Measurements from ENCODE around the gene FOXN3.

The FOXN3 gene

DNA sequence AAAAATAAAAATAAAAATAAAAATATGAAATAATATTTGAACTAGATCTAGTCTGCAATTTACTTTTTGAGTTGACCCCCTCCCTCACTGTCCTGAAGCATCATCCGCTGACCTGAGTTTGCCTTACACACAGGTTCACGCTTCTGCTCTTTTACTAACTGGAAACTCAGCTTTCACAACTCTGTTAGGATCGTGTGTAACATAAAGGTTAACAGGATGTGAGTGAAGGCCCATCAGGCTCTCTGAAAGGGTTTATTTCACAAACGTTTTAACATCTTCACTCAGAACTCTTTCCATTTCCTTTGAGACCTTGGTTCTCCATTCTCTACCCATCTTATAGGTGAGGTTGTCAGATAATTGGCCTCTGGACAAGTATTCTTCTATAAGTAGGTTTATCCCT, 191.4 kb downstream of the FOXN3 start:
- TF ChIP-seq, protein P1, sequence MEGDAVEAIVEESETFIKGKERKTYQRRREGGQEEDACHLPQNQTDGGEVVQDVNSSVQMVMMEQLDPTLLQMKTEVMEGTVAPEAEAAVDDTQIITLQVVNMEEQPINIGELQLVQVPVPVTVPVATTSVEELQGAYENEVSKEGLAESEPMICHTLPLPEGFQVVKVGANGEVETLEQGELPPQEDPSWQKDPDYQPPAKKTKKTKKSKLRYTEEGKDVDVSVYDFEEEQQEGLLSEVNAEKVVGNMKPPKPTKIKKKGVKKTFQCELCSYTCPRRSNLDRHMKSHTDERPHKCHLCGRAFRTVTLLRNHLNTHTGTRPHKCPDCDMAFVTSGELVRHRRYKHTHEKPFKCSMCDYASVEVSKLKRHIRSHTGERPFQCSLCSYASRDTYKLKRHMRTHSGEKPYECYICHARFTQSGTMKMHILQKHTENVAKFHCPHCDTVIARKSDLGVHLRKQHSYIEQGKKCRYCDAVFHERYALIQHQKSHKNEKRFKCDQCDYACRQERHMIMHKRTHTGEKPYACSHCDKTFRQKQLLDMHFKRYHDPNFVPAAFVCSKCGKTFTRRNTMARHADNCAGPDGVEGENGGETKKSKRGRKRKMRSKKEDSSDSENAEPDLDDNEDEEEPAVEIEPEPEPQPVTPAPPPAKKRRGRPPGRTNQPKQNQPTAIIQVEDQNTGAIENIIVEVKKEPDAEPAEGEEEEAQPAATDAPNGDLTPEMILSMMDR (IDR thresholded peaks at IDR 0.05; ENCODE audit: low read depth, low read length, missing control alignments): no peak
- Histone ChIP-seq H3K27ac (no peak overlapping the region), H3K36me3 (replicated peaks) (no peaks in the 10 kb centered on the region), H3K27me3 (replicated peaks) (no peaks in the 10 kb centered on the region), H3K4me3 (ENCODE audit: low read depth, low read length) (no peak overlapping the region)
- DNase-seq: no peak
- in situ Hi-C loops (cut with HindIII; ENCODE audit: low pct_ligation_motif_present, low sequenced_read_pairs): no loop called here

DNA sequence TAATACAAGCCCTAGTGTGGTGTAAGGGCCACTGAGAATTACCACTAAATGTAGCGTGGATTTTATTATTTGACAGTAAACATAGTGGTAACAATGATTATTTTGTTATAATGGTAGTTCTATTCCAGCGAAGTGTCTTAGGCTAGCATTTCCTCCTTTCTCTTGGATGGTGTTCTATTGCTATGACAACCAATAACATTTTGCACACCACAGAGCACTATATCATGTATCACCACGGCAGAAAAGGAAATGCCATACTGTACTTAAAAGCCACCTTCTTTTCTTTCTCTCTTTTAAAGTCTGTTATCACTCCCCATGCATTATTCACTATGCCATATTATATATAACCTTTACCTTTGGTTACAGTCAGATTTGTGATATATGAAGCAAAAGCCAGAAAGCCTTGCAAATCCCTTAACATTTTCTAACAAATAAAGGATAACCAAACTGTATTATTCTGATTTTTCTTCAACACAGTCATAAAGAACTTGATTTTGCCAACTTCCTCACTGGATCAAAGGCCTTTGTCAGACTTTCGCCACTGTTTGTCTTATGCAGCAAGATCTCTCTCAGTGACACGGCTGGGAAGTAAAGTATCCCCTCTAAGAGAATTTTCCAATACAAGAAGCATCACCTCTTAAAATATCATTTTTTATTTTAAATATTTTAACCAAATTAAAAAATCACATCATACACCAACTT, 195.8 kb downstream of the FOXN3 start:
- Histone ChIP-seq H3K36me3 (replicated peaks) (no peaks in the 10 kb centered on the region), H3K27me3 (replicated peaks) (no peaks in the 10 kb centered on the region), H3K27ac (peak overlapping the region; percentile 71), H3K4me3 (ENCODE audit: low read depth, low read length) (no peak overlapping the region)
- DNase-seq: peak; percentile 74
- in situ Hi-C loops (cut with HindIII; ENCODE audit: low pct_ligation_motif_present, low sequenced_read_pairs): no loop called here
- TF ChIP-seq, protein P1 (IDR thresholded peaks at IDR 0.05; ENCODE audit: low read depth, low read length, missing control alignments): no peak

DNA sequence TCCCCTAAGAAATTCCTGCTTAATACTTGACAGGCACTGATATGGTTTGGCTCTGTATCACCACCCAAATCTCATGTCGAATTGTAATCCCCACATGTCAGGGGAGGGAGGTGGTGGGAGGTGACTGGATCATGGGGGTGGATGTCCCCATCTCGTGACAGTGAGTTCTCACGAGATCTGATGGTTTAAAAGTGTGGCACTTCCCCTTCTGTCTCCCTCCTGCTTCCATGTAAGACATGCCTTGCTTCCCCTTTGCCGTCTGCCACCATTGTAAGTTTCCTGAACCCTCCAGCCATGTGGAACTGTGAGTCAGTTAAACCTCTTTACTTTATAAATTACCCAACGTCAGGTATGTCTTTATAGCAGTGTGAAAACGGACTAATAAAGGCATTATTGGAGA, 198.0 kb downstream of the FOXN3 start:
- TF ChIP-seq, protein P1 (IDR thresholded peaks at IDR 0.05; ENCODE audit: low read depth, low read length, missing control alignments): no peak
- Histone ChIP-seq H3K4me3 (ENCODE audit: low read depth, low read length) (no peak overlapping the region), H3K27ac (no peak overlapping the region), H3K27me3 (replicated peaks) (no peaks in the 10 kb centered on the region), H3K36me3 (replicated peaks) (no peaks in the 10 kb centered on the region)
- in situ Hi-C loops (cut with HindIII; ENCODE audit: low pct_ligation_motif_present, low sequenced_read_pairs): no loop called here
- no peak for DNase-seq

DNA sequence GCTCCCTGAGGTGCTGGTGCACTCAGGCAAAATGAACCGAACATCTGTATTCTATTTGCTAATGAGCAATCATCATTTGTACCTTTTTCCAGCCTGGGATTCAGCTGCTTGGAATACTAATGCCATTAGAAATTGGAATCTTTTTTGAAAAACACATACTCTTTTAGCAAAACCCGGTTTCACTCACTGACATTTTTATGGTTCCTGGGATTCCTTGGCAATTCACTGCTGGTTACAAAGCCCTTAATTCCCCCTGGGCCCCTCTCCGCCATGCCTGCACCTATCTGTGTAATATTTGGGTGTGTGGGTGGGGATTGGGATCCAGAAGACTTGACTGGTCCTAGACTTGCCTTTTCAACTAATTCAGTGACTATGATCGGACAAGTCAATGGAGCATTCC, 199.1 kb downstream of the FOXN3 start:
- Histone ChIP-seq H3K4me3 (ENCODE audit: low read depth, low read length) (no peak overlapping the region), H3K27me3 (replicated peaks) (no peaks in the 10 kb centered on the region), H3K27ac (no peak overlapping the region), H3K36me3 (replicated peaks) (no peaks in the 10 kb centered on the region)
- in situ Hi-C loops (cut with HindIII; ENCODE audit: low pct_ligation_motif_present, low sequenced_read_pairs): no loop called here
- TF ChIP-seq, protein P1 (IDR thresholded peaks at IDR 0.05; ENCODE audit: low read depth, low read length, missing control alignments): no peak
- DNase-seq: no peak

DNA sequence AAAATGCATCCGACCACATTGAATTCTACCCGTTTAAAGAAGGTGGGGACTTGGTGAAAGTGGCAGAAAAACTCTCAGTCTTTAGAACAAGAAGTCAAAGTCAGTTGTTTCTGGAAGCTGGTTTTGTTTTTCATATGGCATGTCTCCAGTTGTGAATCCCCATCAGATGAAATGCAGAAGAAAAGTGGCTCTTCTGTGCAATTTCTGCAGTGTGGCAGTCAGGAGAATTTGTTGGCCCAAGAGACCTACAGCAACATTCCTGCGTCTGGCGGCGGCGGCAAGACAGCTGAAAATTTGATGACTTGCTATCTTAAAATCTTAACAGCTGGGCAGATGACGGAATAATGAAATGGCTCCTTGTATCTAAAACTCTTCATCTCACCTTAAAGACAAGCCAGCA, 201.5 kb downstream of the FOXN3 start:
- no peaks in the 10 kb centered on the region for H3K27me3 ChIP-seq (replicated peaks)
- in situ Hi-C loops (cut with HindIII; ENCODE audit: low pct_ligation_motif_present, low sequenced_read_pairs): no loop called here
- TF ChIP-seq, protein P1 (IDR thresholded peaks at IDR 0.05; ENCODE audit: low read depth, low read length, missing control alignments): no peak
- no peak overlapping the region for H3K4me3 ChIP-seq (ENCODE audit: low read depth, low read length)
- no peak for DNase-seq
- no peaks in the 10 kb centered on the region for H3K36me3 ChIP-seq (replicated peaks)
- H3K27ac ChIP-seq: no peak overlapping the region

DNA sequence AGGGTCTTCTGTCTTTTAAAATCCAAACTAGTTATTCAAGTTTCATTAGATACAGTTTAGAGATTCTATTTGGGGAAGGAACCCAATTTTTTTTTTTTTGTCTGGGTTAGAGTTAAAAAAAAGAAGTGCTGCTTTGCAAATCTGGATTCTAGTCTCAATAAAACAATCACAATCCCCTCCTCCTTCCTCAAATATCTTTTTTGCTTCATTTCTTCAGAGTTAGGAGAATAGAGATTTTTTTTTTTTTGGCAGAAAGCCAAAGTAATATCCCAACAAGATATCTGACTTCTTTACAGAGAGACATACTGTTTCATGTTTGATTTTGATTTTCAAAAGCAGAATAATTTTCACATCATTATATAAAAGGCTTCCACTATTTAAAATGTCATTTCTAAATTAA, 201.9 kb downstream of the FOXN3 start:
- DNase-seq: no peak
- Histone ChIP-seq H3K27me3 (replicated peaks) (no peaks in the 10 kb centered on the region), H3K27ac (no peak overlapping the region), H3K36me3 (replicated peaks) (no peaks in the 10 kb centered on the region), H3K4me3 (ENCODE audit: low read depth, low read length) (no peak overlapping the region)
- TF ChIP-seq, protein P1 (IDR thresholded peaks at IDR 0.05; ENCODE audit: low read depth, low read length, missing control alignments): no peak
- in situ Hi-C loops (cut with HindIII; ENCODE audit: low pct_ligation_motif_present, low sequenced_read_pairs): no loop called here
